IMR-90 (cell line): ENCODE results near the gene AMPD3.

Experiments used
- BHLHE40 ChIP-seq: fragments of 150-350 bp; IDR thresholded peaks from 2 replicates; pipeline ENCODE4 v1.6.1; 2016; ENCODE audit warnings: mild to moderate bottlenecking, low read depth, low read length
- CEBPB ChIP-seq: IDR thresholded peaks from 2 replicates; pipeline ENCODE4 v1.6.1; 2012; ENCODE audit warnings: low read depth, low read length, improper control_type of control experiment
- CHD1 ChIP-seq: IDR thresholded peaks from 2 replicates; pipeline ENCODE4 v1.6.1; 2012; ENCODE audit warnings: low read depth, low read length, improper control_type of control experiment
- CTCF ChIP-seq: conservative IDR thresholded peaks from 2 replicates; pipeline ENCODE4 v1.5.1; 2012; ENCODE audit warnings: mild to moderate bottlenecking, low read depth, low read length, improper control_type of control experiment
- ELK1 ChIP-seq: fragments of 150-350 bp; IDR thresholded peaks from 2 replicates; pipeline ENCODE4 v1.6.1; 2016; ENCODE audit warnings: low read depth, mild to moderate bottlenecking, low read length, moderate library complexity, borderline replicate concordance
- FOS ChIP-seq: fragments of 150-350 bp; IDR thresholded peaks from 2 replicates; pipeline ENCODE4 v1.6.1; 2016; ENCODE audit warnings: low read depth, low read length
- MAFK ChIP-seq: IDR thresholded peaks from 2 replicates; pipeline ENCODE4 v1.6.1; 2012; ENCODE audit warnings: low read depth, low read length, improper control_type of control experiment
- MXI1 ChIP-seq: IDR thresholded peaks from 2 replicates; pipeline ENCODE4 v1.6.1; 2012; ENCODE audit warnings: low read depth, mild to moderate bottlenecking, low read length, moderate library complexity, borderline replicate concordance
- NFE2L2 ChIP-seq: fragments of 150-350 bp; IDR thresholded peaks from 2 replicates; pipeline ENCODE4 v1.6.1; 2016; ENCODE audit warnings: low read depth, mild to moderate bottlenecking, low read length
- POLR2A ChIP-seq: IDR thresholded peaks from 2 replicates; pipeline ENCODE4 v1.6.1; 2012; ENCODE audit warnings: mild to moderate bottlenecking, low read depth, low read length
- RAD21 ChIP-seq: IDR thresholded peaks from 2 replicates; pipeline ENCODE4 v1.6.1; 2012; ENCODE audit warnings: low read length, improper control_type of control experiment
- RCOR1 ChIP-seq: IDR thresholded peaks from 2 replicates; pipeline ENCODE4 v1.6.1; 2012; ENCODE audit warnings: mild to moderate bottlenecking, low read length, improper control_type of control experiment; ENCODE audit not compliant: insufficient replicate concordance
- RFX5 ChIP-seq: IDR thresholded peaks from 2 replicates; pipeline ENCODE4 v1.8.0; 2012; ENCODE audit warnings: low read depth, mild to moderate bottlenecking, low read length, moderate library complexity
- USF2 ChIP-seq: fragments of 150-350 bp; IDR thresholded peaks from 2 replicates; pipeline ENCODE4 v1.6.1; 2017; ENCODE audit warnings: mild to moderate bottlenecking, antibody characterized with exemption, low read length, low read depth

- TF ChIP-seq ELK1: no peak
- TF ChIP-seq MAFK: no peak
- no peak for TF ChIP-seq CTCF
- TF ChIP-seq RFX5: no peak
- no peak for TF ChIP-seq USF2
- TF ChIP-seq RAD21: no peak
- no peak for TF ChIP-seq POLR2A
- no peak for TF ChIP-seq CEBPB
- no peak for TF ChIP-seq BHLHE40
- no peak for TF ChIP-seq CHD1
- no peak for TF ChIP-seq RCOR1
- no peak for TF ChIP-seq FOS
- TF ChIP-seq MXI1: no peak
- TF ChIP-seq NFE2L2: no peak
Observed at GRCh38 chr11:10487002-10487647, 32.1 kb downstream of the AMPD3 start.
